GM12878 (cell line): ENCODE results near the gene SACM1L. TPM values are rescaled to one million over a fixed set of nuclear protein-coding genes. Genes with fewer than 3 reads are reported as not detected.

ENCODE experiments used
- ATAC-seq: fragments of 200-7000 bp; cut with Tn5 transposase; 3 replicates; pipeline ENCODE4 v1.9.1; 2020; ENCODE audit warnings: mild to moderate bottlenecking, moderate library complexity
- BruUV-seq: library from RNA; stranded (reverse); fragments of 400-500 nt; replicated peaks from 2 replicates; lab custom pipeline; 2021; lab: Mats Ljungman, UMichigan
- CTCF ChIA-PET: fragments of 300-600 bp; sonication (Branson Sonifier 250); formaldehyde crosslinking; extraction: SDS; loops from one replicate; lab custom pipeline; 2021; ENCODE audit warnings: inconsistent platforms; lab: Yijun Ruan, JAX
- POLR2A ChIA-PET: fragments of 350-600 bp; formaldehyde crosslinking; extraction: SDS; loops from one replicate; lab custom pipeline; 2021; ENCODE audit warnings: inconsistent platforms; lab: Charles Lee
- RAD21 ChIA-PET: fragments of 300-600 bp; sonication (Branson Sonifier 250); formaldehyde crosslinking; loops from one replicate; lab custom pipeline; 2023; ENCODE audit warnings: antibody characterized with exemption; ENCODE audit not compliant: unreplicated experiment; lab: Charles Lee
- SMC1A ChIA-PET: fragments of 300-600 bp; sonication (Branson Sonifier 250); formaldehyde crosslinking; loops from one replicate; lab custom pipeline; 2023; ENCODE audit not compliant: unreplicated experiment, uncharacterized antibody; lab: Charles Lee
- DNase-seq: peaks from one replicate; pipeline ENCODE4 v3.0.0-alpha.2; 2011; ENCODE audit warnings: low read depth, low spot score
- FAIRE-seq: peaks from 3 replicates; lab custom pipeline; 2011; peaks lifted over from hg19 to GRCh38; lab: Jason Lieb, UNC
- H2AFZ ChIP-seq: 2 replicates; pipeline ENCODE4 v1.6.0; 2011; ENCODE audit warnings: low read depth, low read length, control low read depth; ENCODE audit not compliant: control insufficient read depth
- H3K27ac ChIP-seq: 2 replicates; pipeline ENCODE4 v1.5.1; 2011; ENCODE audit warnings: control low read depth; ENCODE audit not compliant: control insufficient read depth, insufficient read depth
- H3K27me3 ChIP-seq, 2 experiments: replicated peaks in 1 of 2; 2 replicates each; pipeline versions ENCODE4 v1.6.0 to v1.6.1; 2011; ENCODE audit warnings: low read length in 1 of 2; ENCODE audit not compliant: control insufficient read depth in 2 of 2, insufficient read depth in 2 of 2
- H3K36me3 ChIP-seq, 2 experiments: 2 replicates each; pipeline ENCODE4 v1.5.1; 2011; ENCODE audit warnings: low read length in 1 of 2; ENCODE audit not compliant: control insufficient read depth in 2 of 2, insufficient read depth in 2 of 2
- H3K4me1 ChIP-seq: 2 replicates; pipeline ENCODE4 v1.6.1; 2011; ENCODE audit warnings: mild to moderate bottlenecking, low read length, moderate library complexity, mixed read lengths; ENCODE audit not compliant: control insufficient read depth, insufficient read depth
- H3K4me2 ChIP-seq: 2 replicates; pipeline ENCODE4 v1.6.0; 2011; ENCODE audit warnings: control low read depth; ENCODE audit not compliant: control insufficient read depth, insufficient read depth
- H3K4me3 ChIP-seq: fragments of 200-600 bp; sonication (generic); 2 replicates; pipeline ENCODE4 v1.5.1; 2016
- H3K79me2 ChIP-seq: 2 replicates; pipeline ENCODE4 v1.6.0; 2011; ENCODE audit warnings: low read length; ENCODE audit not compliant: control insufficient read depth, insufficient read depth
- H3K9ac ChIP-seq: 2 replicates; pipeline ENCODE4 v1.8.0; 2011; ENCODE audit warnings: low read length, control low read depth, mixed read lengths; ENCODE audit not compliant: control insufficient read depth, insufficient read depth
- H3K9me3 ChIP-seq: replicated peaks from 3 replicates; pipeline ENCODE4 v1.5.1; 2011; ENCODE audit warnings: mild to moderate bottlenecking, low read length; ENCODE audit not compliant: control insufficient read depth, insufficient read depth
- H4K20me1 ChIP-seq: 2 replicates; pipeline ENCODE4 v1.6.0; 2011; ENCODE audit not compliant: control insufficient read depth, insufficient read depth
- CBFB ChIP-seq: IDR thresholded peaks from 2 replicates; pipeline ENCODE4 v1.6.1; 2016; ENCODE audit warnings: antibody characterized with exemption, low read depth
- ESRRA ChIP-seq: IDR thresholded peaks from 2 replicates; pipeline ENCODE4 v1.6.1; 2012; ENCODE audit warnings: mild to moderate bottlenecking, low read length, improper control_type of control experiment
- HDAC6 ChIP-seq: fragments of 200-600 bp; sonication (generic); IDR thresholded peaks from one replicate; pipeline ENCODE4 v1.8.0; 2017; ENCODE audit warnings: antibody characterized with exemption; ENCODE audit not compliant: unreplicated experiment
- HDGF ChIP-seq: fragments of 450-650 bp; IDR thresholded peaks from 2 replicates; pipeline ENCODE4 v1.6.1; 2016; ENCODE audit warnings: antibody characterized with exemption
- LARP7 ChIP-seq: fragments of 450-650 bp; IDR thresholded peaks from 2 replicates; pipeline ENCODE4 v1.6.1; 2017; ENCODE audit warnings: mild to moderate bottlenecking
- MYB ChIP-seq: fragments of 150-350 bp; IDR thresholded peaks from 2 replicates; pipeline ENCODE4 v1.6.1; 2014; ENCODE audit warnings: mild to moderate bottlenecking, low read depth, low read length, borderline replicate concordance
- NR2C1 ChIP-seq: fragments of 450-650 bp; IDR thresholded peaks from 2 replicates; pipeline ENCODE4 v1.6.1; 2017; ENCODE audit warnings: antibody characterized with exemption, mild to moderate bottlenecking, moderate library complexity
- NR2F1 ChIP-seq: fragments of 450-650 bp; conservative IDR thresholded peaks from 2 replicates; pipeline ENCODE4 v1.6.1; 2017; ENCODE audit warnings: mild to moderate bottlenecking
- POLR2AphosphoS5 ChIP-seq: IDR thresholded peaks from 2 replicates; pipeline ENCODE4 v1.6.1; 2011; ENCODE audit warnings: mild to moderate bottlenecking, low read length, inconsistent platforms
- RELA ChIP-seq: fragments of 450-650 bp; IDR thresholded peaks from 2 replicates; pipeline ENCODE4 v1.8.0; 2014; ENCODE audit warnings: borderline replicate concordance; ENCODE audit not compliant: partially characterized antibody
- SMAD5 ChIP-seq: IDR thresholded peaks from 2 replicates; pipeline ENCODE4 v1.6.1; 2016; ENCODE audit warnings: antibody characterized with exemption, low read depth
- SMARCA5 ChIP-seq: fragments of 450-650 bp; IDR thresholded peaks from 2 replicates; pipeline ENCODE4 v1.6.1; 2017; ENCODE audit warnings: mild to moderate bottlenecking
- STAT3 ChIP-seq: IDR thresholded peaks from 2 replicates; pipeline ENCODE4 v1.6.1; 2011; ENCODE audit warnings: low read depth, low read length, improper control_type of control experiment
- TCF7 ChIP-seq: IDR thresholded peaks from 2 replicates; pipeline ENCODE4 v1.6.1; 2014; ENCODE audit warnings: antibody characterized with exemption, borderline replicate concordance
- ZBED1 ChIP-seq: IDR thresholded peaks from 2 replicates; pipeline ENCODE4 v1.6.1; 2016; ENCODE audit warnings: borderline replicate concordance
- WGBS: methylation state at CpG from one replicate; pipeline ENCODE4 v1.1.6; 2016; ENCODE audit warnings: low lambda C conversion rate; ENCODE audit not compliant: insufficient replicate concordance, insufficient coverage; ENCODE audit errors: missing lambda C conversion rate; 5-methylcytosine and 5-hydroxymethylcytosine counted together
- in situ Hi-C: fragments of 300-500 bp; cut with MboI; formaldehyde crosslinking; loops from 9 replicates; pipeline ENCODE4 v1.14.3; 2018; ENCODE audit warnings: mixed read lengths
- intact Hi-C: fragments of 100-400 bp; cut with micrococcal nuclease; formaldehyde crosslinking; loops from one replicate; pipeline ENCODE4 v1.14.2; 2022; ENCODE audit not compliant: unreplicated experiment
- polyA plus RNA-seq, 11 experiments: library from polyadenylated mRNA; depleted of rRNA in 4 of 11; unstranded in 6 of 11; stranded (reverse) in 5 of 11; fragments of >200 nt; fragmentation: Nextera tagmentation in 4 of 11; fragmentation: Illumina TruSeq in 1 of 11; extraction: Ambion mirVana in 4 of 11; extraction: Trizol in 1 of 11; gene quantifications; 1 replicate in 1 of 11; 2 replicates in 10 of 11; pipeline versions ENCODE4 v1.2.1 to v1.2.3, GENCODE V29; 2011 to 2016; ENCODE audit warnings: inconsistent platforms in 2 of 11, missing spikeins in 2 of 11, low read depth in 1 of 11
- total RNA-seq, 4 experiments: library from RNA; depleted of rRNA in 3 of 4; stranded (reverse); fragments of >200 nt in 3 of 4; fragmentation: Illumina TruSeq in 1 of 4; extraction: Trizol in 1 of 4; gene quantifications; 2 replicates each; pipeline versions ENCODE4 v1.2.1 to v1.2.3, GENCODE V29; 2013 to 2021
- TF ChIP-seq, protein P1 (sequence below): IDR thresholded peaks from 2 replicates; pipeline ENCODE4 v1.6.1; 2012; ENCODE audit warnings: low read depth, low read length, improper control_type of control experiment

SACM1L gene
- total and polyA plus RNA-seq, 10 of the 15 experiments (the other 5 are each of a cell fraction or from before 2014, with no cell fraction given), result 16.5 to 48.3 (median 28.9) TPM

DNA sequence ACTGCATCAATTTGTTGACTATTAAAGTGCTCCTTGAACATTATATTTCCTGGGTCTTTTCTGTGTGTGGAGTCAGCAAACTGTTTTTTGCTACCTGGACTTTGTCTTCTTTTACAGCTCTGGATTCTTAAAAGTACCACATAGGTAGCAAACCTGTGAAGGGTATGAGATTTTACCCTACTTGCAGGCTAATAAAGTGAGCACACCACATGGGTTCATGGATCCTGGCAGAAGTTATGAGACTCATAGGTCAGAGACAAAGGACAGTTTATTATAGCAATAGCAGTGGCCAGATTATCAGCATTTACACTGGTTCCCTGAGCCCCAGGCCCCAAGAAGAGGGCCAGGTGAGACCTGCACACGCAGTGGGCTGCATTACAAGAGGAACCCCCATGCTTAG, 8.0 kb upstream of the SACM1L start:
- H4K20me1 ChIP-seq, result no peaks in the 10 kb centered on the region
- ChIA-PET POLR2A (no interaction called here), CTCF (interaction anchor here (1.0 kb wide), 1 partner anchor 21 kb away, joined by 4 read pairs; no protein-coding TSS in a partner anchor), RAD21 (no interaction called here), SMC1A (interaction anchor here (0.6 to 1.0 kb wide), 2 partner anchors 14 to 42 kb away, joined by 3 to 5 read pairs; no protein-coding TSS in a partner anchor)
- no peaks in the 10 kb centered on the region for H3K9me3 ChIP-seq
- H3K4me1 ChIP-seq, result no peaks in the 10 kb centered on the region
- no TSS peak for BruUV-seq
- ATAC-seq (no peak), DNase-seq (no peak), FAIRE-seq (no peak)
- no peak overlapping the region for H2AFZ ChIP-seq
- no peaks in the 10 kb centered on the region for H3K79me2 ChIP-seq
- H3K27me3 ChIP-seq, result no peaks in the 10 kb centered on the region
- 42% methylated on average over 1 of the region's 1 CpG for WGBS
- peaks cover 11 to 28% of the 10 kb centered on the region in 2 experiments for H3K36me3 ChIP-seq
- no peak overlapping the region for H3K9ac ChIP-seq
- H3K27ac ChIP-seq, result no peak overlapping the region
- TF ChIP-seq NR2F1 (no peak), HDGF (no peak), MYB (no peak), POLR2AphosphoS5 (no peak), HDAC6 (no peak), TCF7 (no peak), STAT3 (no peak), SMARCA5 (no peak), NR2C1 (no peak), ZBED1 (no peak), SMAD5 (no peak), CBFB (no peak), RELA (no peak), LARP7 (no peak), ESRRA (no peak)
- TF ChIP-seq, protein P1, sequence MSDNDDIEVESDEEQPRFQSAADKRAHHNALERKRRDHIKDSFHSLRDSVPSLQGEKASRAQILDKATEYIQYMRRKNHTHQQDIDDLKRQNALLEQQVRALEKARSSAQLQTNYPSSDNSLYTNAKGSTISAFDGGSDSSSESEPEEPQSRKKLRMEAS, result no peak
- H3K4me3 ChIP-seq, result no peak overlapping the region
- no peak overlapping the region for H3K4me2 ChIP-seq
- in situ Hi-C loops, result no loop called here
- intact Hi-C loops, result no loop called here
